Pulmonary artery endothelial cell (primary cell): ENCODE measurements around the gene FANCL. TPM values are rescaled to one million over a fixed set of nuclear protein-coding genes. Genes with fewer than 3 reads are reported as not detected.
A peak's percentile ranks its signal among the peaks of the same experiment; 100 is the strongest.
"Not testable (repeated sequence)": the region's sequence is repeated elsewhere in the genome, so short reads cannot be mapped to it uniquely, and the experiment has no call there.

Experiments used
- DNase-seq: peaks from one replicate; pipeline ENCODE4 v3.0.0-alpha.2; 2011; ENCODE audit warnings: low read depth, low spot score
- total RNA-seq: library from RNA; depleted of rRNA; stranded (reverse); fragments of >200 nt; gene quantifications from 2 replicates; pipeline ENCODE4 v1.2.3, GENCODE V29; 2014

The FANCL gene
- total RNA-seq, result 13.2 and 14.9 TPM in 2 replicates

GRCh38 chr2:58240670-58241545 lies at the start of gene FANCL:
Gene FANCL (minus strand): TSS chr2:58241325. CDS start chr2:58241313, 12 bp downstream.
- DNase-seq, result peak; percentile 35

GRCh38 chr2:58289029-58289428 lies 47.9 kb upstream of the FANCL start:
- no peak for DNase-seq

GRCh38 chr2:58283931-58284330 lies 42.8 kb upstream of the FANCL start:
- DNase-seq, result no peak

GRCh38 chr2:58275144-58275543 lies 34.0 kb upstream of the FANCL start:
- DNase-seq, result not testable (repeated sequence)

GRCh38 chr2:58271826-58272225 lies 30.7 kb upstream of the FANCL start:
- no peak for DNase-seq

- DNase-seq, result no peak
Measured at GRCh38 chr2:58268685-58269084, 27.6 kb upstream of the FANCL start.

- DNase-seq, result no peak
Measured at GRCh38 chr2:58266211-58266610, 25.1 kb upstream of the FANCL start.

- no peak for DNase-seq
Measured at GRCh38 chr2:58261209-58261608, 20.1 kb upstream of the FANCL start.

GRCh38 chr2:58258456-58258855 lies 17.3 kb upstream of the FANCL start:
- not testable (repeated sequence) for DNase-seq

GRCh38 chr2:58251331-58252201 lies 10.4 kb upstream of the FANCL start:
- not testable (repeated sequence) for DNase-seq

- DNase-seq, result no peak
Measured at GRCh38 chr2:58241546-58241864, 380 bp upstream of the FANCL start.

GRCh38 chr2:58239243-58239925 lies 1.7 kb downstream of the FANCL start:
- DNase-seq, result no peak

GRCh38 chr2:58237741-58238140 lies 3.4 kb downstream of the FANCL start:
- DNase-seq, result no peak

GRCh38 chr2:58235984-58236383 lies 5.1 kb downstream of the FANCL start:
- no peak for DNase-seq

GRCh38 chr2:58235170-58235569 lies 6.0 kb downstream of the FANCL start:
- no peak for DNase-seq

- DNase-seq, result no peak
Measured at GRCh38 chr2:58228299-58228698, 12.8 kb downstream of the FANCL start.

GRCh38 chr2:58227171-58227917 lies 13.8 kb downstream of the FANCL start:
- no peak for DNase-seq

- no peak for DNase-seq
Measured at GRCh38 chr2:58221909-58222308, 19.2 kb downstream of the FANCL start.

- peak; percentile 35 for DNase-seq
Measured at GRCh38 chr2:58215429-58215828, 25.7 kb downstream of the FANCL start.

- DNase-seq, result not testable (repeated sequence)
Measured at GRCh38 chr2:58210951-58211568, 30.1 kb downstream of the FANCL start.

- no peak for DNase-seq
Measured at GRCh38 chr2:58207189-58207588, 33.9 kb downstream of the FANCL start.
